Measurements from ENCODE around the gene E2F2. TPM values are rescaled to one million over a fixed set of nuclear protein-coding genes. Genes with fewer than 3 reads are reported as not detected.

E2F2 gene
- total RNA-seq, 1 experiment from 2014 or later = 5.1 TPM

- Histone ChIP-seq H3K27ac (ENCODE audit: insufficient read length, low read depth, low read length) (no peak overlapping the region), H3K79me2 (ENCODE audit: insufficient read depth, low read length) (no peaks in the 10 kb centered on the region), H2AK5ac (ENCODE audit: insufficient read length, low read length) (no peak overlapping the region), H4K91ac (ENCODE audit: insufficient read length, low read depth, low read length) (no peak overlapping the region), H3K14ac (ENCODE audit: insufficient read depth, low read length) (no peak overlapping the region), H3K18ac (ENCODE audit: insufficient read length, low read depth, low read length) (no peak overlapping the region), H3K9ac (ENCODE audit: extremely low read depth, insufficient read length, low read length) (no peak overlapping the region), H2AFZ (ENCODE audit: low read length) (no peak overlapping the region), H2BK5ac (ENCODE audit: insufficient read length, low read length) (no peak overlapping the region), H3K4me2 (ENCODE audit: insufficient read depth, insufficient read length, low read length) (no peak overlapping the region), H4K20me1 (ENCODE audit: control insufficient read depth, insufficient read depth, insufficient read length) (no peaks in the 10 kb centered on the region), H3K4ac (ENCODE audit: low read depth, low read length) (no peak overlapping the region), H2BK120ac (ENCODE audit: low read depth, low read length, poor library complexity, severe bottlenecking) (no peak overlapping the region), H3K56ac (ENCODE audit: insufficient read length, low read depth, low read length) (no peak overlapping the region), H3K9me3 (ENCODE audit: control insufficient read depth, low read depth, low read length) (no peaks in the 10 kb centered on the region), H3K23me2 (ENCODE audit: insufficient read length, low read depth, low read length, poor library complexity, severe bottlenecking) (no peaks in the 10 kb centered on the region), H2BK15ac (ENCODE audit: low read depth, low read length) (no peak overlapping the region), H3K4me1 (ENCODE audit: insufficient read depth, low read length) (no peaks in the 10 kb centered on the region), H3K23ac (ENCODE audit: insufficient read length, low read depth, low read length) (no peak overlapping the region), H2BK20ac (ENCODE audit: low read depth, low read length, poor library complexity, severe bottlenecking) (no peak overlapping the region), H3T11ph (ENCODE audit: low read length) (no peak overlapping the region), H4K5ac (ENCODE audit: insufficient read length, low read depth, low read length) (no peak overlapping the region), H3K27me3 (ENCODE audit: insufficient read depth, low read length) (no peaks in the 10 kb centered on the region), H4K8ac (replicated peaks; ENCODE audit: insufficient read length, low read depth, low read length) (no peak overlapping the region), H3K79me1 (ENCODE audit: insufficient read depth, low read depth, low read length, poor library complexity, severe bottlenecking) (no peaks in the 10 kb centered on the region), H2BK12ac (ENCODE audit: insufficient read length, low read depth, low read length) (no peak overlapping the region)
- no peaks in the 10 kb centered on the region for H3K9me3 Mint-ChIP-seq
- no peaks in the 10 kb centered on the region; the same call in 1 of the 2 replicates for H3K27me3 Mint-ChIP-seq (ENCODE audit: low read depth)
- peaks cover 13 to 29% (median 16%) of the 10 kb centered on the region in 3 experiments; a peak in 6 of 7 replicates for H3K36me3 Mint-ChIP-seq (ENCODE audit: insufficient read depth in 1 of 3, low read depth in 3 of 3)
- no CpG with 5 or more reads among the region's 7 CpGs for WGBS (ENCODE audit: extremely low coverage, insufficient read length, low lambda C conversion rate)
- DNase-seq = no peak
- peaks cover 15 to 21% of the 10 kb centered on the region in 2 experiments for H3K4me1 Mint-ChIP-seq
- H3K27ac Mint-ChIP-seq = no peak overlapping the region
- no peak for TF ChIP-seq CTCF (conservative IDR thresholded peaks at IDR 0.05)
- no peak overlapping the region for H3K4me3 Mint-ChIP-seq
These were observed 8.6 kb downstream of the E2F2 start for GRCh38 chr1:23522244-23522982.
